Activated CD8-positive, alpha-beta memory T cell treated with anti-CD3 and anti-CD28 coated beads, Interleukin-2, amount 10 ng/mL, durations not matched to agents 7 days and 5 days (primary cell): ENCODE data around the gene PAEP. TPM values are rescaled to one million over a fixed set of nuclear protein-coding genes. Genes with fewer than 3 reads are reported as not detected.
A peak's percentile ranks its signal among the peaks of the same experiment; 100 is the strongest.

Experiments
- ATAC-seq: fragments of 150-1000 bp; cut with Tn5 transposase; one replicate; pipeline ENCODE4 v1.10.0; 2021; ENCODE audit warnings: moderate library complexity
- CTCF ChIA-PET: fragments of 350-600 bp; sonication (Branson Sonifier 250); formaldehyde crosslinking; loops from one replicate; lab custom pipeline; 2021; ENCODE audit warnings: antibody characterized with exemption; lab: Charles Lee
- DNase-seq: peaks from one replicate; pipeline ENCODE4 v3.0.0-alpha.2; 2020
- H3K27ac Mint-ChIP-seq: one replicate; pipeline ENCODE4 v1.8.0; 2021; ENCODE audit warnings: mild to moderate bottlenecking, mixed read lengths
- H3K27me3 Mint-ChIP-seq: one replicate; pipeline ENCODE4 v1.8.0; 2021; ENCODE audit warnings: mixed read lengths
- H3K36me3 Mint-ChIP-seq: one replicate; pipeline ENCODE4 v1.8.0; 2021; ENCODE audit warnings: mild to moderate bottlenecking, mixed read lengths
- H3K4me1 Mint-ChIP-seq: one replicate; pipeline ENCODE4 v1.8.0; 2021; ENCODE audit warnings: mixed read lengths
- H3K4me3 Mint-ChIP-seq: one replicate; pipeline ENCODE4 v1.8.0; 2021; ENCODE audit warnings: mild to moderate bottlenecking, moderate library complexity, mixed read lengths
- H3K9me3 Mint-ChIP-seq: one replicate; pipeline ENCODE4 v1.8.0; 2022; ENCODE audit warnings: low read depth, mixed read lengths
- total RNA-seq, 2 experiments: library from RNA; stranded (reverse); gene quantifications; one replicate each; pipeline ENCODE4 v1.2.3, GENCODE V29; 2021

The PAEP gene
- total RNA-seq, 2 experiments from 2014 or later: not detected

- no peak overlapping the region for H3K4me3 Mint-ChIP-seq
- no peaks in the 10 kb centered on the region for H3K36me3 Mint-ChIP-seq
- H3K27ac Mint-ChIP-seq: no peak overlapping the region
- H3K9me3 Mint-ChIP-seq: no peaks in the 10 kb centered on the region
- H3K27me3 Mint-ChIP-seq: peaks cover 2% of the 10 kb centered on the region
- ATAC-seq: no peak
- DNase-seq: peak; percentile 33
- no peaks in the 10 kb centered on the region for H3K4me1 Mint-ChIP-seq
- CTCF ChIA-PET: no interaction called here
Observed at GRCh38 chr9:135615666-135616618, 54.4 kb downstream of the PAEP start.

Other genes with a start within 250 kb of the PAEP start
- under 1 TPM; 0.18 to 0.28 TPM for gene PPP1R26, start 82.0 kb upstream of the PAEP start, total RNA-seq
- gene MRPS2, start 61.1 kb upstream of the PAEP start, total RNA-seq: 10 to 100 TPM; 34.7 to 38.0 TPM
- not detected for gene LCN1, start 40.3 kb upstream of the PAEP start, total RNA-seq
- not detected for gene OBP2A, start 15.6 kb upstream of the PAEP start, total RNA-seq
- gene GLT6D1, start 77.8 kb downstream of the PAEP start, total RNA-seq: not detected
- not detected for gene LCN9, start 101.6 kb downstream of the PAEP start, total RNA-seq
- not detected for gene SOHLH1, start 137.7 kb downstream of the PAEP start, total RNA-seq
- gene KCNT1, start 140.4 kb downstream of the PAEP start, total RNA-seq: not detected